ENCODE results near the gene WDR81. TPM values are rescaled to one million over a fixed set of nuclear protein-coding genes. Genes with fewer than 3 reads are reported as not detected.
A peak's percentile ranks its signal among the peaks of the same experiment; 100 is the strongest.
"Not testable (repeated sequence)": the region's sequence is repeated elsewhere in the genome, so short reads cannot be mapped to it uniquely, and the experiment has no call there.

WDR81 gene
- total RNA-seq, 4 donors from 2014 or later, result 25.7 to 40.8 (median 32.1) TPM

DNA sequence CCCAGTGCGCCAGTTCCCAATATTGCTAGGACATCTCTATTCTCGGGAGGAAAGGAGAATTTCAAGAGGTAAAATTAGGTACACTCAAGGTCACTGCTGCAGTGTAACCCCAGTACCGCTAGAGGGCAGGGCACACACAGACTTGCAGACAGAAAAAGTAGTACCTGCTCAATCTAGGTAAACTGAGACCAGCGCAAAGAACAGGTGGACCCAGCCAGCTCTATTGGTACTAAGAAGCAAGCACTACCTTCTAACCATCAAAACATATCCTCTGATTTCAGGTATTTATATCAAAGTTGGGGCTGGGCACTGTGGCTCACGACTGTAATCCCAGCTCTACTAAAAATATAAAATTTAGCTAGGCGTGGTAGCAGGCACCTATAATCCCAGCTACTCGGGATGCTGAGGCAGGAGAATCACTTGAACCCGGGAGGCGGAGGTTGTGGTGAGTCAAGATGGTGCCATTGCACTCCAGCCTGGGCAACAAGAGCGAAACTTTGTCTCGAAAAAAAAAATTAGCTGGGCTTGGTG, 3.6 kb upstream of the WDR81 start:
- H3K4me3 ChIP-seq, result peak overlapping the region in 1 of 4 donors; percentile 17
- H3K27ac ChIP-seq (replicated peaks in 1 of 4), result peak overlapping the region in 3 of 4 donors; percentile 25 to 50 (median 32)
- no peak for TF ChIP-seq EP300 (IDR thresholded peaks at IDR 0.05)
- no peak for TF ChIP-seq POLR2A (IDR thresholded peaks at IDR 0.05; ENCODE audit: low read depth)
- TF ChIP-seq POLR2AphosphoS5 (IDR thresholded peaks at IDR 0.05), result peak in 1 of 2 donors; percentile 37
- TF ChIP-seq, protein P1, sequence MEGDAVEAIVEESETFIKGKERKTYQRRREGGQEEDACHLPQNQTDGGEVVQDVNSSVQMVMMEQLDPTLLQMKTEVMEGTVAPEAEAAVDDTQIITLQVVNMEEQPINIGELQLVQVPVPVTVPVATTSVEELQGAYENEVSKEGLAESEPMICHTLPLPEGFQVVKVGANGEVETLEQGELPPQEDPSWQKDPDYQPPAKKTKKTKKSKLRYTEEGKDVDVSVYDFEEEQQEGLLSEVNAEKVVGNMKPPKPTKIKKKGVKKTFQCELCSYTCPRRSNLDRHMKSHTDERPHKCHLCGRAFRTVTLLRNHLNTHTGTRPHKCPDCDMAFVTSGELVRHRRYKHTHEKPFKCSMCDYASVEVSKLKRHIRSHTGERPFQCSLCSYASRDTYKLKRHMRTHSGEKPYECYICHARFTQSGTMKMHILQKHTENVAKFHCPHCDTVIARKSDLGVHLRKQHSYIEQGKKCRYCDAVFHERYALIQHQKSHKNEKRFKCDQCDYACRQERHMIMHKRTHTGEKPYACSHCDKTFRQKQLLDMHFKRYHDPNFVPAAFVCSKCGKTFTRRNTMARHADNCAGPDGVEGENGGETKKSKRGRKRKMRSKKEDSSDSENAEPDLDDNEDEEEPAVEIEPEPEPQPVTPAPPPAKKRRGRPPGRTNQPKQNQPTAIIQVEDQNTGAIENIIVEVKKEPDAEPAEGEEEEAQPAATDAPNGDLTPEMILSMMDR (IDR thresholded peaks at IDR 0.05), result peak in 2 of 3 experiments; percentile 93 to 99
- peaks cover 49 to 62% (median 54%) of the 10 kb centered on the region in 4 donors for H3K4me1 ChIP-seq
- H3K36me3 ChIP-seq, result peaks cover under 1 to 5% (median 2%) of the 10 kb centered on the region in 4 donors
- WGBS, result 35% methylated on average over 11 of the region's 11 CpGs
- H3K27me3 ChIP-seq, result no peaks in the 10 kb centered on the region
- H3K9me3 ChIP-seq, result no peaks in the 10 kb centered on the region
- intact Hi-C loops (cut with DNase I), result loop anchor here (5.0 kb wide), 2 partner anchors 61 to 141 kb away; no protein-coding TSS in a partner anchor
- no peak for DNase-seq (ENCODE audit: extremely low spot score)

DNA sequence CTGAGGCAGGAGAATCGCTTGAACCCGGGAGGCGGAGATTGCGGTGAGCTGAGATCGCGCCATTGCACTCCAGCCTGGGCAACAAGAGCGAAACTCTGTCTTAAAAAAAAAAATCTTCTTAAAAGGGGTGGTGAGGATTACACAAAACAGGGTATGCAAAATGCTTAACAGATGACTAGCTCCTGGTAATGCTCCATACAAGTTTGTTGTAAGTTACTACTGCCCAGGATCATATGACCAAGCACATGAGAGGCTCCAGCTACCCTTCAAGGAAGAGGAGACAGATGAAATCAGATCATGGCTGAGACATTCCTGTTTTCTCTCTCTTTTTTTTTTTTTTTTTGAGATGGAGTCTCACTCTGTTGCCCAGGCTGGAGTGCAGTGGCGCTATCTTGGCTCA, 2.5 kb upstream of the WDR81 start:
- intact Hi-C loops (cut with DNase I), result loop anchor here (5.0 kb wide), 2 partner anchors 60 to 140 kb away; no protein-coding TSS in a partner anchor
- H3K27ac ChIP-seq (replicated peaks in 1 of 4); H3K4me3 ChIP-seq; H3K9me3 ChIP-seq; DNase-seq (ENCODE audit: extremely low spot score); H3K27me3 ChIP-seq: not testable (repeated sequence)
- peaks cover 49 to 73% (median 65%) of the 10 kb centered on the region in 4 donors for H3K4me1 ChIP-seq
- H3K36me3 ChIP-seq, result peaks cover 9 to 16% (median 12%) of the 10 kb centered on the region in 4 donors
- WGBS, result 94% methylated on average over 8 of the region's 8 CpGs

DNA sequence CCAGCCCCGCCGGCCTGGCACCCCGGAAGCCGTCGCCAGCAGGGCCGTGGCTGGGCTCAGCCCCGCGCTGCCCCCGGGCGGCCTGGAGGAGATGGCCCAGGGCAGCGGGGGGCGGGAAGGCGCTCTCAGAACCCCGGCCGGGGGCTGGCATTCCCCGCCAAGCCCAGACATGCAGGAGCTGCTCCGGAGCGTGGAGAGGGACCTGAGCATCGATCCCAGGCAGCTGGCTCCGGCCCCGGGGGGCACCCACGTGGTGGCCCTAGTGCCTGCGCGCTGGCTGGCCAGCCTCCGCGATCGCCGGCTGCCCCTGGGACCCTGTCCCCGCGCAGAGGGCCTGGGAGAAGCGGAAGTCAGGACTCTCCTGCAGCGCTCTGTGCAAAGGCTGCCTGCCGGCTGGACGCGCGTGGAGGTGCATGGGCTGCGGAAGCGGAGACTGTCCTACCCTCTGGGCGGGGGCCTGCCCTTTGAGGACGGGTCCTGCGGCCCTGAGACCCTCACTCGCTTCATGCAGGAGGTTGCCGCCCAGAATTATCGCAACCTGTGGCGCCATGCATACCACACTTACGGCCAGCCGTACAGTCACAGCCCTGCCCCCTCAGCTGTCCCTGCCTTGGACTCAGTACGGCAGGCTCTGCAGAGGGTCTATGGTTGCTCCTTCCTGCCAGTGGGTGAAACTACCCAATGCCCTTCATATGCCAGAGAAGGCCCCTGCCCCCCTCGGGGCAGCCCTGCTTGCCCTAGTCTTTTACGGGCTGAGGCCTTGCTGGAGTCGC, 551 bp downstream of the WDR81 start:
- H3K4me1 ChIP-seq, result peaks cover 40 to 85% (median 73%) of the 10 kb centered on the region in 4 donors

DNA sequence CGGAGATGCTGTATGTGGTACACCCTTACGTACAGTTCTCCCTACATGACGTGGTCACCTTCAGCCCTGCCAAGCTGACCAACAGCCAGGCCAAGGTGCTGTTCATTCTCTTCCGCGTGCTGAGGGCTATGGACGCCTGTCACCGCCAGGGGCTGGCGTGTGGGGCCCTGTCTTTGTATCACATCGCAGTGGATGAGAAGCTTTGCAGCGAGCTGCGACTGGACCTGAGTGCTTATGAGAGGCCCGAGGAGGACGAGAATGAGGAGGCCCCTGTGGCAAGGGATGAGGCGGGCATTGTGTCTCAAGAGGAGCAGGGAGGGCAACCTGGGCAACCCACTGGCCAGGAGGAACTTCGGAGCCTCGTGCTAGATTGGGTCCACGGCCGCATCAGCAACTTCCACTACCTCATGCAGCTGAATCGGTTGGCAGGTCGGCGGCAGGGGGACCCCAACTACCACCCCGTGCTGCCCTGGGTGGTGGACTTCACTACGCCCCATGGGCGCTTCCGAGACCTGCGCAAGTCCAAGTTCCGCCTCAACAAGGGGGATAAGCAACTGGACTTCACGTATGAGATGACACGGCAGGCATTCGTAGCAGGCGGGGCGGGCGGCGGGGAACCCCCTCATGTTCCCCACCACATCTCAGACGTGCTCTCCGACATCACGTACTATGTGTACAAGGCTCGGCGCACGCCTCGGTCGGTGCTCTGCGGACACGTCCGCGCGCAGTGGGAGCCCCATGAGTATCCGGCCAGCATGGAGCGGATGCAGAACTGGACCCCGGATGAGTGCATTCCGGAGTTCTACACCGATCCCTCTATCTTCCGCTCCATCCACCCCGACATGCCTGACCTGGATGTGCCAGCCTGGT, 1.4 kb downstream of the WDR81 start:
- no peaks in the 10 kb centered on the region for H3K9me3 ChIP-seq
- peaks cover 41 to 86% (median 73%) of the 10 kb centered on the region in 4 donors for H3K4me1 ChIP-seq
- no peaks in the 10 kb centered on the region for H3K27me3 ChIP-seq
- peak overlapping the region; percentile 74 to 94 (median 84) for H3K4me3 ChIP-seq
- 95% methylated on average over 32 of the region's 54 CpGs for WGBS
- DNase-seq (ENCODE audit: extremely low spot score), result no peak
- H3K36me3 ChIP-seq, result peaks cover 9 to 45% (median 36%) of the 10 kb centered on the region in 4 donors
- TF ChIP-seq POLR2AphosphoS5 (IDR thresholded peaks at IDR 0.05) (no peak), EP300 (IDR thresholded peaks at IDR 0.05) (no peak), POLR2A (IDR thresholded peaks at IDR 0.05; ENCODE audit: low read depth) (no peak)
- TF ChIP-seq, protein P1 (IDR thresholded peaks at IDR 0.05), result no peak
- intact Hi-C loops (cut with DNase I), result no loop called here
- H3K27ac ChIP-seq (replicated peaks in 1 of 4), result peak overlapping the region in 3 of 4 donors; percentile 85 to 89 (median 85)

More for the DNA sequence above, 551 bp downstream of the WDR81 start:
- DNase-seq (ENCODE audit: extremely low spot score), result no peak
- Histone ChIP-seq H3K36me3 (peaks cover 9 to 41% (median 31%) of the 10 kb centered on the region in 4 donors), H3K27me3 (no peaks in the 10 kb centered on the region), H3K27ac (replicated peaks in 1 of 4) (peak overlapping the region; percentile 85 to 89 (median 86)), H3K4me3 (peak overlapping the region; percentile 74 to 94 (median 84)), H3K9me3 (no peaks in the 10 kb centered on the region)
- TF ChIP-seq POLR2AphosphoS5 (IDR thresholded peaks at IDR 0.05), result no peak
- no peak for TF ChIP-seq EP300 (IDR thresholded peaks at IDR 0.05)
- no peak for TF ChIP-seq POLR2A (IDR thresholded peaks at IDR 0.05; ENCODE audit: low read depth)
- TF ChIP-seq, protein P1 (IDR thresholded peaks at IDR 0.05), result peak in 2 of 3 experiments; percentile 29 to 32
- intact Hi-C loops (cut with DNase I), result loop anchor here (5.0 kb wide), 2 partner anchors 57 to 137 kb away; no protein-coding TSS in a partner anchor
- WGBS, result 90% methylated on average over 2 of the region's 51 CpGs
